HG03066 (cell line): ENCODE measurements around the gene THSD7B.
"Not testable (repeated sequence)": the region's sequence is repeated elsewhere in the genome, so short reads cannot be mapped to it uniquely, and the experiment has no call there.

Experiments used
- ATAC-seq: cut with Tn5 transposase; IDR thresholded peaks from one replicate; pipeline ENCODE4 v1.9.1; 2021; ENCODE audit warnings: low read depth; ENCODE audit not compliant: unreplicated experiment

THSD7B gene, protein sequence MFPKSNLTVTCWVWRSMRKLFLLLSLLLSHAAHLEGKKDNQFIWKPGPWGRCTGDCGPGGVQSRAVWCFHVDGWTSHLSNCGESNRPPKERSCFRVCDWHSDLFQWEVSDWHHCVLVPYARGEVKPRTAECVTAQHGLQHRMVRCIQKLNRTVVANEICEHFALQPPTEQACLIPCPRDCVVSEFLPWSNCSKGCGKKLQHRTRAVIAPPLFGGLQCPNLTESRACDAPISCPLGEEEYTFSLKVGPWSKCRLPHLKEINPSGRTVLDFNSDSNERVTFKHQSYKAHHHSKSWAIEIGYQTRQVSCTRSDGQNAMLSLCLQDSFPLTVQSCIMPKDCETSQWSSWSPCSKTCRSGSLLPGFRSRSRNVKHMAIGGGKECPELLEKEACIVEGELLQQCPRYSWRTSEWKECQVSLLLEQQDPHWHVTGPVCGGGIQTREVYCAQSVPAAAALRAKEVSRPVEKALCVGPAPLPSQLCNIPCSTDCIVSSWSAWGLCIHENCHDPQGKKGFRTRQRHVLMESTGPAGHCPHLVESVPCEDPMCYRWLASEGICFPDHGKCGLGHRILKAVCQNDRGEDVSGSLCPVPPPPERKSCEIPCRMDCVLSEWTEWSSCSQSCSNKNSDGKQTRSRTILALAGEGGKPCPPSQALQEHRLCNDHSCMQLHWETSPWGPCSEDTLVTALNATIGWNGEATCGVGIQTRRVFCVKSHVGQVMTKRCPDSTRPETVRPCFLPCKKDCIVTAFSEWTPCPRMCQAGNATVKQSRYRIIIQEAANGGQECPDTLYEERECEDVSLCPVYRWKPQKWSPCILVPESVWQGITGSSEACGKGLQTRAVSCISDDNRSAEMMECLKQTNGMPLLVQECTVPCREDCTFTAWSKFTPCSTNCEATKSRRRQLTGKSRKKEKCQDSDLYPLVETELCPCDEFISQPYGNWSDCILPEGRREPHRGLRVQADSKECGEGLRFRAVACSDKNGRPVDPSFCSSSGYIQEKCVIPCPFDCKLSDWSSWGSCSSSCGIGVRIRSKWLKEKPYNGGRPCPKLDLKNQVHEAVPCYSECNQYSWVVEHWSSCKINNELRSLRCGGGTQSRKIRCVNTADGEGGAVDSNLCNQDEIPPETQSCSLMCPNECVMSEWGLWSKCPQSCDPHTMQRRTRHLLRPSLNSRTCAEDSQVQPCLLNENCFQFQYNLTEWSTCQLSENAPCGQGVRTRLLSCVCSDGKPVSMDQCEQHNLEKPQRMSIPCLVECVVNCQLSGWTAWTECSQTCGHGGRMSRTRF (N-terminal part only)

DNA sequence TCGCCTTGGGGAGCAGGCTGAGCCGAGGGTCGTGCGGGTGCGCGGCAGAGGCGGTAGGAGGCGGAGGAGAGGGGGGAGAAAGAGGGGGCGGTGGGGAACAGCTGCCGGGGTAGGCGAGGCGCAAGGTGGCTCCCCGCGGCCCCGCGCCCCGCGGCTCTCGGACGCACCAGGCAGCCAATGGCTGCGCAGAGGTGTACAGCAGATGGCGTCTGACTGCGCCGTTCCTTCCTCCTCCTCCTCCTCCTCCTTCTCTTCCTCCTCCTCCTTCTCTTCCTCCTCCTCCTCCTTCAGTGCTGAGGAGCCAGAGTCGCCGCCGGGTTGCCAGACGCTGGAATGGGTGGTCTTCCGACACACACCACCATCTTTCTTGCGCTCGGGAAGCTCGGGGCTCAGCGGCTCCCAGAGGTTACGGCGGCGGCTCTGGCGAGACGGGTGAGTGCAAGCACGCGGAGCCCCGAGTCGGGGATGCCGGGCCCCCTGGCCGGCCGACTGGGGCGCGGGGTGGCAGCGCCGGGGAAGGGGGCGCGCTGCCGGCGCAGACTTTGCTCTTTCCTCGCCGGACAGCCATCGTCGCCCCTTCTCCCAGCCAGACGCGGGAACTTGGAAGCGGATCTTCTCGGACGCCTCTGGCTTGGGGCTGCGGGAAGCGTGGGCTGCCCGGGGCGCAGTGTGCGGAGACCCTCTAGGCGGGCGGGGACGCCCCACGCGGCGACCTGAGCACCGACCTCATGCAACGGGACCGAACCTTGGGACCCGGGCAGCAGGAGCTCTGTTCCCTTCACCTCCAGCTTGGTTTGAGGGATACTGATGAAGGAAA lies at the start of gene THSD7B:
THSD7B (plus strand) TSS at position 290 of the 817 bp plus-strand sequence. CDS start 116,634 bp downstream, outside the sequence.
- ATAC-seq = no peak

DNA sequence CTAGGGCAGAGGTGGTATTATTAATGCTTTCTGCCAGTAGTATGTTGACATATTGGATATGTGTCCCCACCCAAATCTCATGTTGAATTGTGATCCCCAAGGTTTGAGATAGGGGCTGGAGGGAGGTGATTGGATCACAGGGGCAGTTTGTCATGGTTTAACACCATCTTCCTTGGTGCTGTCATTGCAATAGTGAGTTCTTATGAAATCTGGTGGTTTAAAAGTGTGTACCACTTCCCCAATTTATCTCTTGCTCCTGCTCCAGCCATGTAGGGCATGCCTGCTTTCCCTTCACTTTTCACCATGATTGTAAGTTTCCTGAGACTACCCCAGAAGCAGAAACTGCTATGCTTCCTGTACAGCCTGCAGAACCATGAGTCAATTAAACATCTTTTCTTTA lies 47.1 kb upstream of the THSD7B start:
- no peak for ATAC-seq

DNA sequence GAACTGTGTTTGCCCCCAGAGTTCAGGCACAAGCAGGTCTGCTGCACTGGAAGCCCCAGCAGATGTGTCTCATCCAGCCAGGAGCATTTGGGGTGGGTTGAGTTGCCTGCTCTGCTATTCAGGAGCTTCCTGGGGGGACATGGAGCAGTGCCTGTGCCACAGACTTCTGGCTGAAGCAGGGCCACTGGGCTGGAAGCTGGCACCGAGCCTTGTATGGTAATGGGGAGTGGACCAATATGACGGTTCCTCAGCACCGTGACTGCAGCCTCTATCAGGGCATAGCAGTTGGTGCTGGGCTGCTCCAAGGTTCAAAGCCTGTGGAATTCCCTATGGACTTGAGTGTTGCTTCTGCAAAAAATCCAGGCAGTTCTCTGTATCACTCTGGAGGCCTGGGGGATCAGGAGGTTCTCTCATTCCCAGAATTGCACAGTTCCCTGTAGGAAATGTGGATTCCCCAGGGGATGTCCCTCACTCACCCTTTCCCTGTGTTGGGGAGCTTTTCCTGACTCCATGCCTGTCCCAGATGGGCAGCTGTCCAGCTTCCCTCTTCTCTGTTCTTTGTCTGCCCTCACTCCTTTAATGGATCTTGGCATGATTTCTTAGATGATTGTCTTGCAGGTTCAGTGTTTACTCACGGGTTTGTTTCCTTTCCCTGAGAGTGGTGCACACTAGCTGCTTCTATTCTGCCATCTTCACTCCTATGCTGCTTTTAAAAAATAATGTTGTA lies 37.2 kb upstream of the THSD7B start:
- no peak for ATAC-seq

DNA sequence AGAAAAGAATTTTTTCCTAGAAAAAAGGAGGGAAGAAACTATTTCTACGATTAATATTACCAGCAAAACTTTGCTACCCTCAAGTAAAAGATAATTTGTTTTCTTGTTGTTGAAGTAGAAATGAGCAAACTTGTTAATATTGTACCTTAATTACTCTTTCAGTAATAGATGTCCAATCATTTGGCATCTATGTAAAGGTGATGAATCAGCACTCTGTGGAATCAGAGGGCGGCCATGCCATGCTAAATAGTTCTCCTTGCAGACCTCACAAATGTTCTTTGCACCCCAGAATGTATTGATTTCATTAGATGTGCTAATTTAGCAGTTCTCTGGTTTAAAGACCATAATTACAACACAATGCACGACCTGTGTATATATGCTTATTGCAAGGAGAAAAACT lies 29.1 kb upstream of the THSD7B start:
- ATAC-seq = no peak

DNA sequence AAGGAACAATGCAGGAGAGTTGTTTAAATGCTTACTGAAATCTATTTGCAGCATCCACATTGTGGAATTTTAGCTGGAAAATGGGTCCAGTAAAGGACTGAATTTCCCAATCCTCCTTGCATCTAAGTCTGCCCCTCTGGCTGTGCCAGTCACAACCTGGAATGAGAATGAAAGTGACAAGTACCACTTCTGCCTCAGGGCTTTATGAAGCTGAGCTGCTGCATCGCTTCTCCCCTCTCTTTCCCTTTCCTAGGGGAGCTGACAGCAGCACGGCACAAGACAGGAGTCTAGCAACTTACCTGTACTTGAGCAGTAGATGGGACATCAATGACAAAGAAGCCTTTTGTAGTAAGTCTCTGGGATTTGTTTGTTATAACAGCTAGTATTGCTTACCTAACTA lies 27.3 kb upstream of the THSD7B start:
- no peak for ATAC-seq

DNA sequence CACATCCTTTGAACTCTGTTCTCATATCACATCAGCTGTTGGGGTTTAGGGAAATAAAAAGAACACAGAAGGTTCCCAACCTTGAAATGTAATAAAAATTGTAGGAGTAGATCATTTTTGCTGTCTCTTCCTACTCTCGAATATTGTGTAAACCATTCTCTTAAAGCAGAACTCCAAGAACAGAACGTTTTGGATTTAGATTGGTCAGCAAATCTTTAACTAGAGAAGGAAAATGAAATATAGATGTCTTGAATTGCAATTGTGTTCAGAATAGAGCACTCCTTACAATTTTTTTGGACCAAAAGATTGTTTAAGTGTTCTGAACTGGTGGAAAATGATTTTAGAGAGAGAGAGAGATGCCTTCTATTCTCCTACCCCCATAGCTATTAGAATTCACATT lies 23.9 kb upstream of the THSD7B start:
- no peak for ATAC-seq

DNA sequence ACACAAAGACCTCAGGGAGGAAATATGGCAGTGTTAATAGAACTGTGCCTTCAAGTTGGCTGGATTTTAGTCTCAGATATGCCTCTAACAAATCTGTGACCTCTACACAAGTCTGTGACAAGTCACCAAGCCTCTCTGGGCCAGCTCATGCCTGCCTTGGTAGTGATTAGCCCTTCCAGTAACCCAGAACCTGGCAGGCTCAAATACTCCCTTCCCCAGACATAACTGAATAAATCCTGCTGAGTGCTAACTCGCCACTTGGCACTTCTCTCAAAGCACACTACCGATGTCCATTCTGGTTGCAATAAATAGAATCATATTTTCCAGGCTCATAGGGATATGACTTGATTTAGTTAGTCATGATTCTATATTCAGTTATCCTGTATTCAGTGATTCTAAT lies 15.3 kb upstream of the THSD7B start:
- no peak for ATAC-seq

DNA sequence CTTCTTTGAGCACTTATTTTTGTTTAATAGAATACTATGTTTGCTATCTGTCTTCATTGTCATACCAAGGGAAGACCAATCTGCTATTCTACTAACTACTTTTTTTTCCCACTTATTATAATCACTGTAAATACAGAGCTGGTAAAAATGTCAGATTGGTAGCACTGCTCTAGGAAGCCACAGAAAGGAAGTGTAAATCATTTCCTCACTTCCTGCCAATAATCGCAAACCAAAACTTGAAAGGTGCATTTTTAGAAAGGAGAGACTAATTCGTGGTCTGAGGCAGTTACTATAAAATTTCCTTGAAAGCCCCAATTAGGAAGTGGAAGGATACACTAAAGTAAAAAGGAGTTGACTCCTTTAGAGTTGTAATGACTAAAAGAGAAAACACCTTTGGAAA lies 13.9 kb upstream of the THSD7B start:
- no peak for ATAC-seq

DNA sequence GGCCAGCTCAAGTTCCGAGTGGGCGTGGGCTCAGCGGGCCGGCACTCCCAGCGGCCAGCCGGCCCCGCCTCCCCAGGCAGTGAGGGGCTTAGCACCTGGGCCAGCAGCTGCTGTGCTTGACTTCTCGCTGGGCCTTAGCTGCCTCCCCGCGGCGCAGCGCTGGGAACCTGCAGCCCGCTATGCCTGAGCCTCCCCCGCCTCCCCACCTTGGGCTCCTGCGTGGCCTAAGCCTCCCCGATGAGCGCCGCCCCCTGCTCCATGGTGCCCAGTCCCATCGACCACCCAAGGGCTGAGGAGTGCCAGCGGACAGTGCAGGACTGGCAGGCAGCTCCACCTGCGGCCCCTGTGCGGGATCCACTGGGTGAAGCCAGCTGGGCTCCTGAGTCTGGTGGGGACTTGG lies 6.8 kb upstream of the THSD7B start:
- ATAC-seq = not testable (repeated sequence)

DNA sequence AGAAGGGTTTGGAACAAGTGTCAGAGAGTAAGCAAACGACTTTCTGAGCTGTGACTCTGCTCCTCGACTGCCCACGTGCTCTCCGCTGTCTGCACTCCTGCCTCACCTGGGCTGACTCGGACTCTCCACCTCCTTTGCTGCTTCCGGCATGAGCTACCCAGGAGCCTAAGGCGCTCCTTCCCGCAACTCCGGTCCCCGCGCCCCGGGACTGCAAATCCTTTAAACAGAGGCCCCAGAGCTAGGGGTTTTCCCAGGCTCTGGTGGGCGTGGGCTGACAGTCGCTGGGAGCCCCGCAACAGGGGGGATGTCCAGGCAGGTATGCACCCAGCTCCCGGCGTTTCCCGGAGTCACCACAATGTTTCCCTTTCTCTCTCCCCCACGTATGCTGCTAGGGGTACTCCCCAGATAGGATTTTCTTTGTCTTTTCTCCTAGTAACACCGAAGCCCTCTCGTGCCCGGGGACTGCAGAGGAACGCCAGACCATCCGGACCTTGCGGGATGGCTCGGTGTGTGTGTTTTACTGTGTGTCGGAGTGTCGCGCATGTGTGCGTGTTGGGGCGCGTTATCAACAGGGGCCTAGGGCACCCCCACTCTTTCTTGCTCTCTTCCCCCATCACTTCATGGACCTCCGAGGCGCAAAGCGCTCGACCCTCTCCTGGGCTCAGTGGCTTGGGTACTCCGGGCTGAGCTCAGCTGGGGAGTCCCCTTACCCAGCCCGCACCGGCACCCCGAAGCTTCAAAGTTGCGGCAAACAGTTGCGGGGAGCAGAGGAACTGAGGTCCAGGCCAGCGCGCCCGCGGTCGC lies 691 bp upstream of the THSD7B start:
- no peak for ATAC-seq

DNA sequence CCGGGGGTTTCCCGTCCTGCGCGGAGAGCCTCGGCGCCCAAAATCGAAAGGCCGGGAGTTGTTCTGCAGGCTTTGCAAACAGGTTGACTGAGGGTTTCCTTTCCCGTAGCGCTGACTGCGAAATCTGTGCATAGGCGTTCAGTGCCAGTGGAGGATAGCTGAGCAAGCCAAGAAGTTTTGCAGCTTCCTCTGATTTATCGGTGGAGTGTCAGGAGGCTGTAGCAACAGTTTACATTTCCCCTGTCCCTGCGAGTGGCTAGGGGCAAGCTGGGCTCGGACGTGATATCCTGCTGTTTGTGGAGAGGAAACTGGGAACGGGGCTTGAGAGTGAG lies 694 bp downstream of the THSD7B start:
- ATAC-seq = no peak

DNA sequence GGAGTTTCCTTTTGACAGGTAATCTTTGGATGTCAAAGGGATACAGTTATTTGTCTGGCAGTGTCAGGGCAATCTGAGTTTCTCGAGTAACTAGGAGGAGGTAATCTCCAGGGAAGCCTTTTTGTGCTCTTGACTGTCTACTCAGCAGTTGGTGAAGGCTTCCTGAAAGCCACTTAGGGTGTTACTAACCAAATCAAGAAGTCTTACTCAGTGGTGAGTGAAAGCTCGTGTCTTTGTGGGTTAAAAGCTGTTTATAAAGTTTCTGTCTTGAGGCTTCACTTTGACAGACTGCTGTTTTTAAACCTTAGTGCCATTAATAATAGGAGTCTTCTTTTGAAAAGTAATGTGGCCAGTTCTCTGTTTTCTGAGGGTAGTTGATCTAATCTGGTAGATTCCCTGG lies 1.7 kb downstream of the THSD7B start:
- ATAC-seq = no peak

DNA sequence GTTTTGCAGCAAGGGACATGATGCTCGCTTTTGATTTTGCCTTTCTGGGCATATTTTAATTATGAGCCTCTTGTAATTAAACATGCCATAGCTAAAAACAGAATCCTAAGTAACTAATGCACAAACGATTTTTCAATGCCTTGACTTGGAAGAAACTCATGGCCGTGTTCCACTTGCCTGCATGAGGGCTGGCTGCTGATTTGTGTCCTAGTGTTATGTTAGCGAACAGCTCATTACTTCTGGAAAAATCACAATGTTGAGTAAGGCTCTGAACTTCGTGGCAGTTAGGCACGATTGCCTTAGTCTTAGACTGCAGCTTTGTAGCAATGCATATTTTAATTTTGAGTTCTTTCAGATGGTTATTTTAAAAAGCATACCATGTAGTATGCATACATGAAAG lies 4.5 kb downstream of the THSD7B start:
- ATAC-seq = no peak

DNA sequence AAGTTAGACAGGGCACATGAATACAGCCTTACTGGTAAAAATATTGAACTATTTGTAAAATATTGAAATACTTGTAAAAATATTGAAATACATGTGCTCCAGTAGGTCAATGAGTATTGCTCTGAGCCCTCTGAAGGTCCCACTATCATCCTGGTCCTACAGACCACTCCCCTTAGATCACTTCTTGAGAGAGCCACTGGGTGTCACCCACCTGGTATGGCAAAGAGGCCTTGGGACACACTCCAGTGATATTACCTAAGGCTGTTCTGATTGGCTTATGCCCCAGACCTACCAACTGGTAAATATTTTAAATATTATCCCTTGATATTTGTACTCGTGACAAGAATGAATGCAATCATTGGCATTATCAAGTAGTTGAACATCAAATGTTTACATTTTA lies 5.0 kb downstream of the THSD7B start:
- ATAC-seq = no peak

DNA sequence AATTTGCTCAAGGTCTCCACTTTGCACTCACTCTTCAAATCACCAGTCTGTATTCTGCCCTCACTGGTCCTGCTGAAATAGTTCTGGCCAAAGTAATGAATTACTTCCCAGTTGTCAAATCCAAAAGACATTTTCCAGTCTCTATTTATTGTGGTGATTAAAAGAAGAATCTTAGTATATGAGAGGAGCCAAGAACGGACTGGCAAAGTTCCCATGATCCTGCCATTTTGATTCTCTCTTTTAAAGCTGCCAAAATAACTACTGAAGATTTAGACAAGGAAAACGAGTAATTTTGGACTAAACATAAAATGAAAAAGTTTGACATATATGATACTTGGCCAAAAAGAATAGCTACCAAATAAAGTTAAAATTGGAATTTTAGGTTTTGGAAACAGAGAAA lies 12.0 kb downstream of the THSD7B start:
- ATAC-seq = no peak

DNA sequence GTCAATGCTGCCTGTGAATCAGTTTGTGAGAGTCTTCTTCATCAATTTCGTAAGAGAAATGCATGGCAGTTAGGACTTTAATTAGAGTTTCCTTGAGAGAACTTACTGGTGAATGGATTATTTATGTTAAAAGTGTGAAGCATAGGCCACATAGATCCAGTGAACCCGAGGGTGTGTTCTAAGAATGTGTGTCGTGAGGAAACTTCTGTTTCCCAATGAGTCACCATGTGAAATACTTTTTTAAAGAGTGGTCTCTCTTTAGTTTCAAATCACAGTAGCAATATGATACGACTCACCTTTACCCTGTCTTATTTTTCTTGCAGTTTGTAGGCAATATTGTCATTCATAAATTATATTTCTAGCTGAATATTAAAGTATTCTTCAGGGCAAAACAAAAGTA lies 18.5 kb downstream of the THSD7B start:
- ATAC-seq = no peak

DNA sequence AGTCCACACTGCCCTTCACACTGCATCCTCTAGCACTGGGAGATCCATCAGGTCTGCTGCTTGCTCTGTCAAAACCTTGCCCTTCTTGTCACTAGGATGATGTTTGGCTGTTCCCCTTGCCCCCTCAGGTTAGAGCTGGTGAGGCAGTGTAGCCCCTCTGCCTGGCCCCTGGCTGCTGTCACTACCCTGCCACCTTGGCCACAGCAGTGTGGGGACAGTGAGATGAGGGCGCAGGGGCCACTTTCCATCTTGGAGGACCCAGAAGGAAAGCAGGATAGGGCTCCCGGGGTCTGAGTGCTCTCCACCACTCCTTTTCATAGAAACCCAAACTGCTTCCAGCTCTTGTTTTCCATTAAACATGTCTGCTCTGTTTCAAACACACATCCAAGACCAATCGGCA lies 19.9 kb downstream of the THSD7B start:
- ATAC-seq = no peak

DNA sequence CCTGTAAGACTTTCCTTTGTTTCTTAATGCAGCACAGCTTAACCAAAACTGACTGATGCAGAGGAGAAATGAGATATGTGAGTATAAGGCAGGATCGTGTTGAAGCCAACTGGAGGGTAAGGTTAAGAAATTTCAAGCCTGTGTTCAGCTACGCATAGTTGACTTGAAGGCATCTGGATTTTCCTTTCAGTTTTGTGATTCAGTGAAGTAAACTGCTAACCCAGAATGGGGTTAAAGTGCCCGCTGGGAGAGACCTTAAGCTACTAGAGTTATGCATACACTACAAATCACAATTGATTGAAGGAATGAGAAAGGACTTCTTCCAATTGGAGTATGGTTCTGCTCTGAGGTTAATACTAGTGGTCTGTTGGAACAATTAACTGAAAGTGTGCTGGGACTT lies 22.6 kb downstream of the THSD7B start:
- no peak for ATAC-seq

DNA sequence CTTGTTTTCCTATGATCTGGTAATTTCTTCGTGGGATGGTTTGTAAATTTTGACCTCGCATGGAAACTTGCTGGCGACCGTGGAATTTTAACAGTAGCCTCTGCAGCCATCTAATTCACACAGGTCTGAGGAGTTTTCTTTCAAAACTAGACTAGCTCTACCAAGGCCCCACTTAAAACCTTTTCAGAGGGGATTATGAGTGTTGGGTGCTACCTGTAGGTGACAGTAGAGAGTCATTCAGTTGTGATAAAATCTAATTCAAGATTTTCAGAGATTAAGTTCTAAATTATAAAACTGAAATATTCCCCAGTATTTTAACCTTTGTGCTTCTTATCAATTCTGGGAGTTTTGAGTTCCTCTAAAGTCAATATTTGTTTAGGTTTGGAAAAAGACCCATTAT lies 31.0 kb downstream of the THSD7B start:
- no peak for ATAC-seq
